BJ (cell line): Measurements from ENCODE around the gene NCS1. TPM values are rescaled to one million over a fixed set of nuclear protein-coding genes. Genes with fewer than 3 reads are reported as not detected.

Source experiments
- CTCF ChIA-PET: fragments of 350-600 bp; formaldehyde crosslinking; extraction: SDS; loops from one replicate; lab custom pipeline; 2021; ENCODE audit warnings: antibody characterized with exemption, inconsistent platforms; lab: Yijun Ruan, JAX
- POLR2A ChIA-PET: fragments of 300-600 bp; sonication (Branson Sonifier 250); formaldehyde crosslinking; extraction: SDS; loops from one replicate; lab custom pipeline; 2021; ENCODE audit warnings: antibody characterized with exemption; lab: Charles Lee
- DNase-seq: peaks from one replicate; pipeline ENCODE4 v3.0.0-alpha.2; 2011; ENCODE audit warnings: low read depth
- H3K27me3 ChIP-seq: 2 replicates; pipeline ENCODE4 v1.6.0; 2011; ENCODE audit warnings: low read length; ENCODE audit not compliant: control insufficient read depth, insufficient read depth
- H3K36me3 ChIP-seq: 2 replicates; pipeline ENCODE4 v1.5.1; 2011; ENCODE audit warnings: low read length; ENCODE audit not compliant: control insufficient read depth, insufficient read depth
- H3K4me3 ChIP-seq: 2 replicates; pipeline ENCODE4 v1.5.1; 2011; ENCODE audit warnings: low read depth, mild to moderate bottlenecking, control low read depth, low read length
- CTCF ChIP-seq: IDR thresholded peaks from 2 replicates; pipeline ENCODE4 v1.5.1; 2011; ENCODE audit warnings: low read depth, mild to moderate bottlenecking, control low read depth, inconsistent platforms, low read length, moderate library complexity; ENCODE audit not compliant: insufficient read depth
- polyA plus RNA-seq: library from polyadenylated mRNA; depleted of rRNA; stranded (reverse); fragments of >200 nt; gene quantifications from 2 replicates; pipeline ENCODE4 v1.2.3, GENCODE V29; 2011

NCS1 gene
- polyA plus RNA-seq, 1 experiment: 67.7 TPM

- POLR2A ChIA-PET: no interaction called here
- TF ChIP-seq CTCF: no peak
Measured at GRCh38 chr9:130201974-130202373, 29.8 kb downstream of the NCS1 start.

GRCh38 chr9:130204341-130204740, 32.1 kb downstream of the NCS1 start:
- peaks cover 4% of the 10 kb centered on the region for H3K36me3 ChIP-seq
- CTCF ChIA-PET: no interaction called here

More at GRCh38 chr9:130201974-130202373, 29.8 kb downstream of the NCS1 start:
- Histone ChIP-seq H3K36me3 (peaks cover 4% of the 10 kb centered on the region), H3K4me3 (no peak overlapping the region), H3K27me3 (no peaks in the 10 kb centered on the region)
- no peak for DNase-seq
- CTCF ChIA-PET: no interaction called here

GRCh38 chr9:130204959-130205358, 32.8 kb downstream of the NCS1 start:
- TF ChIP-seq CTCF: no peak
- Histone ChIP-seq H3K4me3 (no peak overlapping the region), H3K36me3 (peaks cover 4% of the 10 kb centered on the region), H3K27me3 (no peaks in the 10 kb centered on the region)
- CTCF ChIA-PET: no interaction called here
- no peak for DNase-seq
- POLR2A ChIA-PET: no interaction called here

More at GRCh38 chr9:130204341-130204740, 32.1 kb downstream of the NCS1 start:
- Histone ChIP-seq H3K27me3 (no peaks in the 10 kb centered on the region), H3K4me3 (no peak overlapping the region)
- TF ChIP-seq CTCF: no peak
- POLR2A ChIA-PET: no interaction called here
- DNase-seq: no peak

GRCh38 chr9:130205912-130206311, 33.7 kb downstream of the NCS1 start:
- CTCF ChIA-PET: interaction anchor here (0.6 kb wide), 1 partner anchor 846 kb away, joined by 3 read pairs; no protein-coding TSS in a partner anchor
- Histone ChIP-seq H3K27me3 (no peaks in the 10 kb centered on the region), H3K36me3 (peaks cover 4% of the 10 kb centered on the region), H3K4me3 (no peak overlapping the region)
- no peak for DNase-seq
- POLR2A ChIA-PET: no interaction called here
- TF ChIP-seq CTCF: no peak

GRCh38 chr9:130206579-130206978, 34.4 kb downstream of the NCS1 start:
- Histone ChIP-seq H3K4me3 (no peak overlapping the region), H3K36me3 (peaks cover 4% of the 10 kb centered on the region), H3K27me3 (no peaks in the 10 kb centered on the region)
- ChIA-PET POLR2A (no interaction called here), CTCF (interaction anchor here (0.7 to 1.5 kb wide), 2 partner anchors 14 to 102 kb away, joined by 3 to 5 read pairs; no protein-coding TSS in a partner anchor)
- TF ChIP-seq CTCF: no peak
- no peak for DNase-seq
